HEK293 (cell line): ENCODE results near the gene DSG1.
"Not testable (repeated sequence)": the region's sequence is repeated elsewhere in the genome, so short reads cannot be mapped to it uniquely, and the experiment has no call there.

Experiments used
- CTCF ChIA-PET: fragments of 350-600 bp; formaldehyde crosslinking; extraction: SDS; loops from one replicate; lab custom pipeline; 2021; ENCODE audit warnings: antibody characterized with exemption; lab: Yijun Ruan, JAX
- POLR2A ChIA-PET: fragments of 300-600 bp; formaldehyde crosslinking; extraction: SDS; loops from one replicate; lab custom pipeline; 2020; ENCODE audit warnings: antibody characterized with exemption, inconsistent platforms; lab: Yijun Ruan, JAX
- H3K27ac ChIP-seq: fragments of 200-500 bp; sonication (Bioruptor generic); 2 replicates; pipeline ENCODE4 v1.5.1; 2014; ENCODE audit warnings: low read depth, low read length, control low read depth, inconsistent platforms; ENCODE audit errors: extremely low read depth
- H3K36me3 ChIP-seq, 2 experiments: fragments of 200-500 bp in 1 of 2; sonication (Bioruptor generic) in 1 of 2; 1 replicate in 1 of 2; 2 replicates in 1 of 2; pipeline ENCODE4 v1.5.1; 2014 to 2017; ENCODE audit warnings: inconsistent platforms in 2 of 2, low read length in 2 of 2; ENCODE audit not compliant: control insufficient read depth in 2 of 2, insufficient read depth in 1 of 2
- H3K4me1 ChIP-seq: fragments of 200-500 bp; sonication (Bioruptor generic); 2 replicates; pipeline ENCODE4 v1.5.1; 2014; ENCODE audit warnings: mild to moderate bottlenecking, low read length, inconsistent platforms; ENCODE audit not compliant: control insufficient read depth, insufficient read depth
- H3K4me3 ChIP-seq: 2 replicates; pipeline ENCODE4 v1.5.1; 2011; ENCODE audit warnings: low read depth, mild to moderate bottlenecking, control low read depth, low read length, moderate library complexity
- H3K9me3 ChIP-seq: fragments of 200-500 bp; sonication (Bioruptor generic); 2 replicates; pipeline ENCODE4 v1.5.1; 2014; ENCODE audit warnings: low read depth, low read length, inconsistent platforms; ENCODE audit not compliant: control insufficient read depth, insufficient read depth
- KLF17 ChIP-seq: fragments of 450-650 bp; formaldehyde crosslinking; IDR thresholded peaks from 2 replicates; pipeline ENCODE4 v1.5.1; 2016; ENCODE audit warnings: missing biosample characterization, missing genetic modification characterization
- KLF9 ChIP-seq: fragments of 450-650 bp; formaldehyde crosslinking; IDR thresholded peaks from 2 replicates; pipeline ENCODE4 v1.5.1; 2016; ENCODE audit warnings: missing biosample characterization, missing genetic modification characterization, low read depth
- PRDM1 ChIP-seq: fragments of 450-650 bp; formaldehyde crosslinking; IDR thresholded peaks from 2 replicates; pipeline ENCODE4; 2016; ENCODE audit warnings: missing biosample characterization, missing genetic modification characterization
- RBAK ChIP-seq: fragments of 450-650 bp; formaldehyde crosslinking; IDR thresholded peaks from 2 replicates; pipeline ENCODE4 v1.5.1; 2016; ENCODE audit warnings: missing biosample characterization, missing genetic modification characterization
- SALL2 ChIP-seq: fragments of 450-650 bp; formaldehyde crosslinking; IDR thresholded peaks from 2 replicates; pipeline ENCODE4 v1.5.0; 2017; ENCODE audit warnings: missing biosample characterization, mild to moderate bottlenecking, missing genetic modification characterization, borderline replicate concordance
- ZBTB20 ChIP-seq: fragments of 450-650 bp; formaldehyde crosslinking; IDR thresholded peaks from 2 replicates; pipeline ENCODE4 v1.5.1; 2016; ENCODE audit warnings: missing biosample characterization, missing genetic modification characterization
- ZBTB49 ChIP-seq: fragments of 450-650 bp; formaldehyde crosslinking; IDR thresholded peaks from 2 replicates; pipeline ENCODE4 v1.5.1; 2016; ENCODE audit warnings: missing biosample characterization, missing genetic modification characterization, low read depth
- ZIC2 ChIP-seq: fragments of 450-650 bp; formaldehyde crosslinking; IDR thresholded peaks from 2 replicates; pipeline ENCODE4 v1.5.1; 2016; ENCODE audit warnings: missing biosample characterization, missing genetic modification characterization
- ZNF174 ChIP-seq: fragments of 450-650 bp; formaldehyde crosslinking; IDR thresholded peaks from 2 replicates; pipeline ENCODE4 v1.5.0; 2017; ENCODE audit warnings: missing biosample characterization, mild to moderate bottlenecking, missing genetic modification characterization
- ZNF184 ChIP-seq: fragments of 450-650 bp; IDR thresholded peaks from 2 replicates; pipeline ENCODE4 v1.5.1; 2018; ENCODE audit warnings: missing biosample characterization, mild to moderate bottlenecking, missing genetic modification characterization
- ZNF223 ChIP-seq: fragments of 450-650 bp; formaldehyde crosslinking; IDR thresholded peaks from 2 replicates; pipeline ENCODE4 v1.5.1; 2016; ENCODE audit warnings: missing biosample characterization, missing genetic modification characterization
- ZNF274 ChIP-seq, 2 experiments: fragments of 200-500 bp in 1 of 2; fragments of 450-650 bp in 1 of 2; sonication (Bioruptor generic) in 1 of 2; formaldehyde crosslinking in 1 of 2; IDR thresholded peaks; 2 replicates each; pipeline versions ENCODE4 v1.5.1 to v1.6.1; 2014 to 2016; ENCODE audit warnings: borderline replicate concordance in 1 of 2, inconsistent platforms in 1 of 2, low read length in 1 of 2, missing biosample characterization in 1 of 2, missing genetic modification characterization in 1 of 2
- ZNF280D ChIP-seq: fragments of 450-650 bp; formaldehyde crosslinking; IDR thresholded peaks from 2 replicates; pipeline ENCODE4 v1.5.1; 2016; ENCODE audit warnings: missing biosample characterization, missing genetic modification characterization
- ZNF423 ChIP-seq: fragments of 450-650 bp; formaldehyde crosslinking; IDR thresholded peaks from 2 replicates; pipeline ENCODE4 v1.5.1; 2016; ENCODE audit warnings: missing biosample characterization, missing genetic modification characterization
- ZNF510 ChIP-seq: fragments of 450-650 bp; formaldehyde crosslinking; IDR thresholded peaks from 2 replicates; pipeline ENCODE4 v1.5.1; 2018; ENCODE audit warnings: mild to moderate bottlenecking, missing genetic modification characterization, missing biosample characterization; ENCODE audit not compliant: insufficient replicate concordance
- ZNF571 ChIP-seq: fragments of 450-650 bp; formaldehyde crosslinking; IDR thresholded peaks from 2 replicates; pipeline ENCODE4 v1.5.0; 2017; ENCODE audit warnings: missing biosample characterization, missing genetic modification characterization
- ZNF585B ChIP-seq: fragments of 450-650 bp; formaldehyde crosslinking; IDR thresholded peaks from 2 replicates; pipeline ENCODE4 v1.5.1; 2016; ENCODE audit warnings: missing biosample characterization, missing genetic modification characterization
- ZNF704 ChIP-seq: fragments of 450-650 bp; formaldehyde crosslinking; IDR thresholded peaks from 2 replicates; pipeline ENCODE4 v1.5.1; 2016; ENCODE audit warnings: missing biosample characterization, missing genetic modification characterization

The DSG1 gene

GRCh38 chr18:31343454-31343853, 25.5 kb downstream of the DSG1 start:
- Histone ChIP-seq H3K4me3 (no peak overlapping the region), H3K4me1 (no peaks in the 10 kb centered on the region), H3K9me3 (no peaks in the 10 kb centered on the region), H3K36me3 (no peaks in the 10 kb centered on the region), H3K27ac (no peak overlapping the region)
- TF ChIP-seq ZNF423 (tag by site-specific recombination) (no peak), SALL2 (tag by site-specific recombination) (no peak), ZNF223 (tag by site-specific recombination) (no peak), ZBTB20 (no peak), RBAK (tag by site-specific recombination) (no peak), KLF17 (tag by site-specific recombination) (no peak), ZNF571 (tag by site-specific recombination) (no peak), ZNF585B (tag by site-specific recombination) (no peak), ZNF274 (IDR thresholded peaks at IDR 0.05; ENCODE audit: low read length) (no peak), ZNF274 (tag by site-specific recombination; IDR thresholded peaks at IDR 0.05; ENCODE audit: borderline replicate concordance) (no peak), ZNF704 (no peak), ZNF510 (no peak), ZIC2 (tag by site-specific recombination) (no peak), PRDM1 (tag by site-specific recombination) (no peak), ZNF184 (tag by site-specific recombination) (no peak), KLF9 (tag by site-specific recombination) (no peak), ZNF174 (tag by site-specific recombination) (no peak), ZNF280D (tag by site-specific recombination) (no peak), ZBTB49 (no peak)
- ChIA-PET POLR2A (interaction anchor here (0.7 kb wide), 1 partner anchor 242 kb away, joined by 5 read pairs; no protein-coding TSS in a partner anchor), CTCF (interaction anchor here (0.5 kb wide), 1 partner anchor 1566 kb away, joined by 4 read pairs; no protein-coding TSS in a partner anchor)

GRCh38 chr18:31353336-31353735, 35.4 kb downstream of the DSG1 start:
- H3K27ac ChIP-seq, POLR2A ChIA-PET, H3K4me1 ChIP-seq, CTCF ChIA-PET, H3K4me3 ChIP-seq, H3K36me3 ChIP-seq, H3K9me3 ChIP-seq: not testable (repeated sequence)
